ENCODE measurements around the gene OSBPL6.
A peak's percentile ranks its signal among the peaks of the same experiment; 100 is the strongest.
"Not testable (repeated sequence)": the region's sequence is repeated elsewhere in the genome, so short reads cannot be mapped to it uniquely, and the experiment has no call there.

Gene OSBPL6

GRCh38 chr2:178345951-178346350, 151.6 kb downstream of the OSBPL6 start:
- TF ChIP-seq, protein P1, sequence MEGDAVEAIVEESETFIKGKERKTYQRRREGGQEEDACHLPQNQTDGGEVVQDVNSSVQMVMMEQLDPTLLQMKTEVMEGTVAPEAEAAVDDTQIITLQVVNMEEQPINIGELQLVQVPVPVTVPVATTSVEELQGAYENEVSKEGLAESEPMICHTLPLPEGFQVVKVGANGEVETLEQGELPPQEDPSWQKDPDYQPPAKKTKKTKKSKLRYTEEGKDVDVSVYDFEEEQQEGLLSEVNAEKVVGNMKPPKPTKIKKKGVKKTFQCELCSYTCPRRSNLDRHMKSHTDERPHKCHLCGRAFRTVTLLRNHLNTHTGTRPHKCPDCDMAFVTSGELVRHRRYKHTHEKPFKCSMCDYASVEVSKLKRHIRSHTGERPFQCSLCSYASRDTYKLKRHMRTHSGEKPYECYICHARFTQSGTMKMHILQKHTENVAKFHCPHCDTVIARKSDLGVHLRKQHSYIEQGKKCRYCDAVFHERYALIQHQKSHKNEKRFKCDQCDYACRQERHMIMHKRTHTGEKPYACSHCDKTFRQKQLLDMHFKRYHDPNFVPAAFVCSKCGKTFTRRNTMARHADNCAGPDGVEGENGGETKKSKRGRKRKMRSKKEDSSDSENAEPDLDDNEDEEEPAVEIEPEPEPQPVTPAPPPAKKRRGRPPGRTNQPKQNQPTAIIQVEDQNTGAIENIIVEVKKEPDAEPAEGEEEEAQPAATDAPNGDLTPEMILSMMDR (IDR thresholded peaks at IDR 0.05; ENCODE audit: low read depth, low read length, missing control alignments) = no peak

DNA sequence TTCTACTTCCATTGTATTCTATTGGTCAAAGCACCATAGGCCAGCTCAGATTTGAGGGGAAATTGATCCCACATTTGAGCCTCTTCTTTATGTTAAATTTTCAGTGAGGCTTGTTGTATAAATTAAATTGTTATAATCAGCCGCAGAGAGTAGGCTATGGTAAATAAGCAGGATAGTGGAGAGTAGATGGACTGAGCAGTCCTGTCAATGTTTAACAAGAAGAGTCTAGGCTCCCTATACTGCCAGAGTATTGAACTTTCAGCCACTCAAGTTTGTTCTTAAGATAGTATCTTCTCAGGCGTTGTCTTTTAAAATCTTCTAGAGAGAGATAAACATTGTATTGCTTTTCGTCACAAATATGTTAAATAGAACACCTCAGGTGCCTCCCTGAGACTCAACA, 155.7 kb downstream of the OSBPL6 start:
- Histone ChIP-seq H3K27ac (no peak overlapping the region), H3K36me3 (replicated peaks) (no peaks in the 10 kb centered on the region), H3K27me3 (replicated peaks) (no peaks in the 10 kb centered on the region), H3K4me3 (ENCODE audit: low read depth, low read length) (no peak overlapping the region)
- TF ChIP-seq, protein P1 (IDR thresholded peaks at IDR 0.05; ENCODE audit: low read depth, low read length, missing control alignments) = no peak
- no peak for DNase-seq
- in situ Hi-C loops (cut with HindIII; ENCODE audit: low pct_ligation_motif_present, low sequenced_read_pairs) = no loop called here

More at GRCh38 chr2:178345951-178346350, 151.6 kb downstream of the OSBPL6 start:
- in situ Hi-C loops (cut with HindIII; ENCODE audit: low pct_ligation_motif_present, low sequenced_read_pairs) = no loop called here
- Histone ChIP-seq H3K4me3 (ENCODE audit: low read depth, low read length) (no peak overlapping the region), H3K27me3 (replicated peaks) (no peaks in the 10 kb centered on the region), H3K27ac (no peak overlapping the region), H3K36me3 (replicated peaks) (no peaks in the 10 kb centered on the region)
- DNase-seq = no peak

GRCh38 chr2:178357704-178358103, 163.4 kb downstream of the OSBPL6 start:
- H3K27me3 ChIP-seq (replicated peaks); H3K27ac ChIP-seq; DNase-seq; H3K36me3 ChIP-seq (replicated peaks); in situ Hi-C loops (cut with HindIII; ENCODE audit: low pct_ligation_motif_present, low sequenced_read_pairs); H3K4me3 ChIP-seq (ENCODE audit: low read depth, low read length): not testable (repeated sequence)

DNA sequence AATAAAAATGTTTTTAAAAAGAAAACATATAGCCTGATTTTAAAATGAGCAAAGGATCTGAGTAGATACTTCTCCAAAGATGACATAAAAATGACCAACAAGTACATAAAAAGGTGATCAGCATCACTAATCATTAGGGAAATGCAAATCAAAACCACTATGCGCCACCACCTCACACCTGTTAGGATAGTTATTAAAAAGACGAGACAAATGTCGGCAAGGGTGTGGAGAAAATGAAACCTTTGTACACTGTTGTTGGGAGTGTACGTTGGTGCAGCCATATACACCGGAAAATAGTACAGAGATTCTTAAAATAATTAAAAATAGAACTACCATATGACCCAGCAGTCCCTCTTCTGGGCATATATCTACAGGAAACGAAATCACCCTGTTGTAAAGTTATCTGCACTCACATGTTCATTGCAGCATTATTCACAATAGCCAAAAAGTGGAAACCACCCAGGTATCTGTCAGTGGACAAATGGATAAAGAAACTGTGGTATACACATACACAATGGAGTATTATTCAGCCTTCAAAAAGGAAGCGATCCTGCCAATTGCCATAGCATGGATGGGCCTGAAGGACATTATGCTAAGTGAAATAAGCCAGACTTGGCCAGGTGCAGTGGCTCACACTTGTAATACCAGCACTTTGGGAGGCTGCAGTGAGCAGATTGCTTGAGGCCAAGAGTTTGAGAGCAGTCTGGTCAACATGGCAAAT, 165.0 kb downstream of the OSBPL6 start:
- H3K4me3 ChIP-seq (ENCODE audit: low read depth, low read length) = no peak overlapping the region
- no peaks in the 10 kb centered on the region for H3K36me3 ChIP-seq (replicated peaks)
- H3K27me3 ChIP-seq (replicated peaks) = no peaks in the 10 kb centered on the region
- TF ChIP-seq, protein P1 (IDR thresholded peaks at IDR 0.05; ENCODE audit: low read depth, low read length, missing control alignments) = no peak
- no peak overlapping the region for H3K27ac ChIP-seq
- in situ Hi-C loops (cut with HindIII; ENCODE audit: low pct_ligation_motif_present, low sequenced_read_pairs) = no loop called here
- no peak for DNase-seq

DNA sequence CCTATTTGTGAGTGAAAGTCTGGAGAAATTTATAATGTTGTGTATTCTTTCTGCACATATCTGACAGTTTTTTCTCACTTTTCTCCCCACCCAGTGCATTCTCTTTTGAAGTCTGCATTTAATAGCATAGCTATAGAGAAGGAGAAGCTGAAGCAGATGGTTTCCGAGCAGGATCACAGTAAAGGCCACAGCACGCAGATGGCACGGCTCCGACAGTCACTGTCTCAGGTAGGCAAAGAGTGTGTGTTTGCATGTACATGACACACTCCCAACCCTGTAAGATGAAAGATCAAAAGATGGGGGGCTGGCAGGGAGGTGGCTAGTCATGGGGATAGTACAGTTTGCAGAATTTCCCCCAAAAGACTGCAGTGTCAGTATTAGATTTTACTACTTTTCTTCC, 167.3 kb downstream of the OSBPL6 start:
- in situ Hi-C loops (cut with HindIII; ENCODE audit: low pct_ligation_motif_present, low sequenced_read_pairs) = no loop called here
- H3K4me3 ChIP-seq (ENCODE audit: low read depth, low read length) = no peak overlapping the region
- no peaks in the 10 kb centered on the region for H3K27me3 ChIP-seq (replicated peaks)
- no peak for DNase-seq
- H3K36me3 ChIP-seq (replicated peaks) = no peaks in the 10 kb centered on the region
- TF ChIP-seq, protein P1 (IDR thresholded peaks at IDR 0.05; ENCODE audit: low read depth, low read length, missing control alignments) = no peak
- H3K27ac ChIP-seq = no peak overlapping the region

GRCh38 chr2:178363252-178363651, 168.9 kb downstream of the OSBPL6 start:
- Histone ChIP-seq H3K27me3 (replicated peaks) (no peaks in the 10 kb centered on the region), H3K4me3 (ENCODE audit: low read depth, low read length) (no peak overlapping the region), H3K27ac (no peak overlapping the region), H3K36me3 (replicated peaks) (no peaks in the 10 kb centered on the region)
- TF ChIP-seq, protein P1 (IDR thresholded peaks at IDR 0.05; ENCODE audit: low read depth, low read length, missing control alignments) = no peak
- peak; percentile 16 for DNase-seq
- in situ Hi-C loops (cut with HindIII; ENCODE audit: low pct_ligation_motif_present, low sequenced_read_pairs) = no loop called here

Data from brain microvascular endothelial cell (primary cell).